Chondrocyte (in vitro differentiated cells): ENCODE data around the gene PCDHGA8. TPM values are rescaled to one million over a fixed set of nuclear protein-coding genes. Genes with fewer than 3 reads are reported as not detected.
"Not testable (repeated sequence)": the region's sequence is repeated elsewhere in the genome, so short reads cannot be mapped to it uniquely, and the experiment has no call there.

Experiments
- DNase-seq: peaks from one replicate; pipeline ENCODE4 v3.0.0; 2021; ENCODE audit warnings: mixed read lengths, low spot score
- H3K27ac Mint-ChIP-seq: one replicate; pipeline ENCODE4 v1.8.0; 2021; ENCODE audit warnings: mild to moderate bottlenecking, moderate library complexity, mixed read lengths; ENCODE audit not compliant: unreplicated experiment
- H3K27me3 Mint-ChIP-seq: 2 replicates; pipeline ENCODE4 v1.8.0; 2021; ENCODE audit warnings: low read depth, mixed read lengths
- H3K36me3 Mint-ChIP-seq: 2 replicates; pipeline ENCODE4 v1.8.0; 2021; ENCODE audit warnings: low read depth, mixed read lengths
- H3K4me1 Mint-ChIP-seq: 2 replicates; pipeline ENCODE4 v1.8.0; 2021; ENCODE audit warnings: low read depth, mild to moderate bottlenecking, mixed read lengths
- H3K4me3 Mint-ChIP-seq: one replicate; pipeline ENCODE4 v1.8.0; 2021; ENCODE audit warnings: mild to moderate bottlenecking, moderate library complexity, mixed read lengths; ENCODE audit not compliant: unreplicated experiment
- H3K9me3 Mint-ChIP-seq: 2 replicates; pipeline ENCODE4 v1.8.0; 2021; ENCODE audit warnings: low read depth, mixed read lengths
- CTCF ChIP-seq: fragments of 200-600 bp; sonication (generic); IDR thresholded peaks from 2 replicates; pipeline ENCODE4 v1.5.0; 2021; ENCODE audit warnings: antibody characterized with exemption, mild to moderate bottlenecking, moderate library complexity
- total RNA-seq: library from RNA; stranded (reverse); gene quantifications from 3 replicates; pipeline ENCODE4 v1.2.1, GENCODE V29; 2021

Gene PCDHGA8
- total RNA-seq, 1 donor from 2014 or later: 0.47 TPM

- Mint-ChIP-seq H3K4me1 (peaks cover 10% of the 10 kb centered on the region), H3K9me3 (peaks cover 57% of the 10 kb centered on the region), H3K4me3 (peak within 1 kb of the TSS; percentile 38), H3K36me3 (peaks cover 65% of the 10 kb centered on the region)
- H3K27me3 Mint-ChIP-seq, H3K27ac Mint-ChIP-seq, DNase-seq: not testable (repeated sequence)
- TF ChIP-seq CTCF: peak; percentile 42
These were observed 25.2 kb downstream of the PCDHGA8 start, which contains the start of gene PCDHGB7 for GRCh38 chr5:141417494-141418172. PCDHGB7 (plus strand) TSS chr5:141417677; CDS start chr5:141417860, 183 bp downstream.

GRCh38 chr5:141419074-141419880 is 26.8 kb downstream of the PCDHGA8 start:
- Mint-ChIP-seq H3K4me1 (no peaks in the 10 kb centered on the region), H3K36me3 (peaks cover 63% of the 10 kb centered on the region), H3K4me3 (no peak overlapping the region), H3K9me3 (peaks cover 56% of the 10 kb centered on the region), H3K27ac (no peak overlapping the region), H3K27me3 (no peaks in the 10 kb centered on the region)
- no peak for DNase-seq
- TF ChIP-seq CTCF: no peak

- no peaks in the 10 kb centered on the region for H3K27me3 Mint-ChIP-seq
- DNase-seq: no peak
- TF ChIP-seq CTCF: peak; percentile 13
- H3K4me3 Mint-ChIP-seq: no peak within 1 kb of the TSS
- no peak within 1 kb of the TSS for H3K27ac Mint-ChIP-seq
- H3K36me3 Mint-ChIP-seq: peaks cover 64% of the 10 kb centered on the region
- H3K9me3 Mint-ChIP-seq: peaks cover 61% of the 10 kb centered on the region
- no peaks in the 10 kb centered on the region for H3K4me1 Mint-ChIP-seq
These were observed 28.5 kb downstream of the PCDHGA8 start, which contains the start of gene PCDHGA11 for GRCh38 chr5:141420855-141421488. PCDHGA11 (plus strand) TSS chr5:141421051; CDS start chr5:141421228, 177 bp downstream.

- no peak for TF ChIP-seq CTCF
- Mint-ChIP-seq H3K4me3 (no peak overlapping the region), H3K4me1 (no peaks in the 10 kb centered on the region), H3K9me3 (peaks cover 63% of the 10 kb centered on the region), H3K27me3 (no peaks in the 10 kb centered on the region), H3K27ac (no peak overlapping the region), H3K36me3 (peaks cover 63% of the 10 kb centered on the region)
- no peak for DNase-seq
These were observed 29.0 kb downstream of the PCDHGA8 start for GRCh38 chr5:141421489-141421855.

- no peak overlapping the region for H3K4me3 Mint-ChIP-seq
- H3K27ac Mint-ChIP-seq: no peak overlapping the region
- DNase-seq: no peak
- peaks cover 66% of the 10 kb centered on the region for H3K9me3 Mint-ChIP-seq
- H3K27me3 Mint-ChIP-seq: no peaks in the 10 kb centered on the region
- H3K4me1 Mint-ChIP-seq: no peaks in the 10 kb centered on the region
- H3K36me3 Mint-ChIP-seq: peaks cover 67% of the 10 kb centered on the region
- TF ChIP-seq CTCF: no peak
These were observed 30.4 kb downstream of the PCDHGA8 start for GRCh38 chr5:141422742-141423291.
